ENCODE results near the gene PRG2. TPM values are rescaled to one million over a fixed set of nuclear protein-coding genes. Genes with fewer than 3 reads are reported as not detected.
"Not testable (repeated sequence)": the region's sequence is repeated elsewhere in the genome, so short reads cannot be mapped to it uniquely, and the experiment has no call there.

The PRG2 gene
- total RNA-seq, 3 donors from 2014 or later: 0.24 TPM; not detected in 2

GRCh38 chr11:57405271-57405860, 14.9 kb upstream of the PRG2 start:
- H3K4me3 ChIP-seq: no peak overlapping the region
- intact Hi-C loops (cut with DNase I, micrococcal nuclease): no loop called here
- TF ChIP-seq CTCF (IDR thresholded peaks at IDR 0.05): no peak
- DNase-seq (no peak), ATAC-seq (no peak)
- no peaks in the 10 kb centered on the region for H3K36me3 ChIP-seq (ENCODE audit: low read depth)
- no peaks in the 10 kb centered on the region for H3K9me3 ChIP-seq
- no peaks in the 10 kb centered on the region for H3K4me1 ChIP-seq (ENCODE audit: low read depth)

GRCh38 chr11:57403802-57404147, 13.3 kb upstream of the PRG2 start:
- no peak for ATAC-seq
- intact Hi-C loops (cut with DNase I, micrococcal nuclease): no loop called here
- no peak for TF ChIP-seq CTCF (IDR thresholded peaks at IDR 0.05)

GRCh38 chr11:57403003-57403801, 12.8 kb upstream of the PRG2 start:
- H3K4me1 ChIP-seq (ENCODE audit: low read depth); ATAC-seq; H3K36me3 ChIP-seq (ENCODE audit: low read depth); H3K4me3 ChIP-seq; H3K9me3 ChIP-seq; DNase-seq; intact Hi-C loops (cut with DNase I, micrococcal nuclease): not testable (repeated sequence)

More at GRCh38 chr11:57403802-57404147, 13.3 kb upstream of the PRG2 start:
- no peak for DNase-seq
- Histone ChIP-seq H3K36me3 (ENCODE audit: low read depth) (no peaks in the 10 kb centered on the region), H3K9me3 (no peaks in the 10 kb centered on the region), H3K4me1 (ENCODE audit: low read depth) (no peaks in the 10 kb centered on the region), H3K4me3 (no peak overlapping the region)

GRCh38 chr11:57402188-57403002, 11.9 kb upstream of the PRG2 start:
- intact Hi-C loops (cut with DNase I, micrococcal nuclease): no loop called here
- Histone ChIP-seq H3K4me1 (ENCODE audit: low read depth) (no peaks in the 10 kb centered on the region), H3K9me3 (no peaks in the 10 kb centered on the region), H3K36me3 (ENCODE audit: low read depth) (no peaks in the 10 kb centered on the region), H3K4me3 (no peak overlapping the region)
- ATAC-seq (no peak), DNase-seq (no peak)
- no peak for TF ChIP-seq CTCF (IDR thresholded peaks at IDR 0.05)

GRCh38 chr11:57399972-57400578, 9.6 kb upstream of the PRG2 start:
- intact Hi-C loops (cut with DNase I, micrococcal nuclease): no loop called here
- Histone ChIP-seq H3K4me1 (ENCODE audit: low read depth) (no peaks in the 10 kb centered on the region), H3K36me3 (ENCODE audit: low read depth) (no peaks in the 10 kb centered on the region), H3K4me3 (no peak overlapping the region), H3K9me3 (no peaks in the 10 kb centered on the region)
- DNase-seq (no peak), ATAC-seq (peak; percentile 68)
- no peak for TF ChIP-seq CTCF (IDR thresholded peaks at IDR 0.05)
